NCI-H1092 (cell line): ENCODE data around the gene TGM3.
A peak's percentile ranks its signal among the peaks of the same experiment; 100 is the strongest.

Source experiments
- DNase-seq: peaks from one replicate; lab custom pipeline; 2025; lab: John Stamatoyannopoulos, UW

TGM3 gene

GRCh38 chr20:2305479-2305878 is 9.7 kb downstream of the TGM3 start:
- DNase-seq = no peak

- peak; percentile 53 for DNase-seq
Measured at GRCh38 chr20:2305946-2306345, 10.1 kb downstream of the TGM3 start.

- DNase-seq = no peak
Measured at GRCh38 chr20:2307136-2307535, 11.3 kb downstream of the TGM3 start.

GRCh38 chr20:2311329-2311728 is 15.5 kb downstream of the TGM3 start:
- no peak for DNase-seq

- DNase-seq = no peak
Measured at GRCh38 chr20:2312876-2313275, 17.1 kb downstream of the TGM3 start.

GRCh38 chr20:2313316-2313715 is 17.5 kb downstream of the TGM3 start:
- no peak for DNase-seq

DNA sequence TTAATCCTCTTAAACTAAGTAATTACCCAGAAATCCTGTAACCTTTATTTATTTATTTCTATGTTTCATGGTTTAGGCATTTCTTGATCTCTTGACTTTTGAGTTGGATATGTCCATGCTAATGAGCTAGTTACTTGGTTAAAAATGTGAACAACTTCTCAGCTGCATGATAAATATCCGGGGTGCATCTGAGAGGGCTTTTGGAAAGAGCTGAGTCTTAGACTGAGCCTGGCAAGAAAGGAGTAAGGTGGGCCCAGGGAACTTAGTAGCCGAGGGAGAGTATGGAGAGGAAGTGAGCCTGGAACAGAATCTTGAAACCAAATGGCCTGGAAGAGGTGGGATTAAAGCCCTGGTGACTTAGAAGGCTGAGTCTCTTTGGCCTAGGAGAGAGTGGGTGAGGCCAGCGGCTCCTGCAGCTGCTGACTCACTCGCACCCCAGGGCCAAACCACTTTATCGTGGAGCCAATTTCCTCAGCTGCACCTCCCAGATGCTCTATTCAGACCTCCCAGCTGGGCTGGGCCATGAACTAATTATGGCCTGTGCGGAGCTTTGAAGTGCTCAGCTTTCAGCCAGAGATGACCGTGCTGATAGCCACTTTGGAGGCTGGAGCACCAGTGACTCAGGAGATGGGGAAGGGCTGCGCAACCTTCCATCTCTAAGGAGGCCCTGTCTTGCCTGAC is 19.1 kb downstream of the TGM3 start:
- DNase-seq = peak; percentile 7

- no peak for DNase-seq
Measured at GRCh38 chr20:2315440-2315778, 19.6 kb downstream of the TGM3 start.

DNA sequence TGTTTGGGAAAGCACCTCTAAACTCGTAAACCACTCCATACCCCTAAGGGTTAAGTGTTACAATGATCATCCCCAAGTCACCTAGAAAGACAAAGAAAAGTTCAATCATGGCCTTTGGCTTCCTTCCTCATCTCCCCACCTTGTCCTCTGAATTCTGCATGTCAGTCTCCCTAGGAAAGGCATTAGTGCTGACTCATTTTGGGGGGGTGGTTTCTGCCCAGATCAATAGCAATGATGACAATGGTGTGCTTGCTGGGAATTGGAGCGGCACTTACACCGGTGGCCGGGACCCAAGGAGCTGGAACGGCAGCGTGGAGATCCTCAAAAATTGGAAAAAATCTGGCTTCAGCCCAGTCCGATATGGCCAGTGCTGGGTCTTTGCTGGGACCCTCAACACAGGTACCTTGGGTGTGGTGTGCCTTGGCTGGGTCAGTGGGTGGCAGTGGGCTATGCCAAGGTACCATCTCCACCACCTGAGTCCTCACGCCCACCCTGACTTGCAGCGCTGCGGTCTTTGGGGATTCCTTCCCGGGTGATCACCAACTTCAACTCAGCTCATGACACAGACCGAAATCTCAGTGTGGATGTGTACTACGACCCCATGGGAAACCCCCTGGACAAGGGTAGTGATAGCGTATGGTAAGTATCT is 21.2 kb downstream of the TGM3 start:
- no peak for DNase-seq

GRCh38 chr20:2320813-2321658 is 25.2 kb downstream of the TGM3 start:
- no peak for DNase-seq

DNA sequence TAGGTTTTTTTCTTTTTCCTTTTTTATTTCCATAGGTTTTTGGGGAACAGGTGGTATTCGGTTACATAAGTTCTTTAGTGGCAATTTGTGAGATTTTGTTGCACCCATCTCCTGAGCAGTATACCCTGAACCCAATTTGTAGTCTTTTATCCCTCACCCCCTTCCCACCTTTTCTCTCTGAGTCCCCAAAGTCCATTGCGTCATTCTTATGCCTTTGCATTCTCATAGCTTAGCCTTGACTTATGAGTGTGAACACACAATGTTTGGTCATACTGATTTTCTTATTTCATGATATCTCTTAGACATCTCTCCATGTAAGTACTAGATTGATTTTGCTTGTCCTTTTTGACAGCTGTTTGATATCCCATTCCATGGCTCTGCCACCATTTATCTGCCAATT is 27.2 kb downstream of the TGM3 start:
- no peak for DNase-seq

DNA sequence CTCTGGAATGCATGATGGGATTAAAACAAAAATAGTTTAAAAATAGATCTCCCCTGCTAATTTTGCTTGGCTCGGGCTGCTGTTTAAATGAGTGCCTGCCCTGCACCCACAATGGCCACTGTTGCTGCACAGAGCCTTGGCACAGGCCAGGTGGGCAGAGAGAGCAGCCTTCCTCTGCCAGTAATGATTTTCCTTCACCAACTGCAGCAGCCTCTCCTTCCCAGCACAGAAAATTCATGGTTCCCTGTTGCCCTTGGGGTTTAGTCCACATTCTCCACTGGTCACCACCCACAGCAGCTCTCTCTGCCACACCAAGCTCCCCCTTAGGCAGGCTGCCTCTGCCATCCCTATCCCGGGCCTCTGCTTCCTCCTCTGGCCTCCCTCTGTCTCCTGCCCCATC is 30.2 kb downstream of the TGM3 start:
- no peak for DNase-seq

DNA sequence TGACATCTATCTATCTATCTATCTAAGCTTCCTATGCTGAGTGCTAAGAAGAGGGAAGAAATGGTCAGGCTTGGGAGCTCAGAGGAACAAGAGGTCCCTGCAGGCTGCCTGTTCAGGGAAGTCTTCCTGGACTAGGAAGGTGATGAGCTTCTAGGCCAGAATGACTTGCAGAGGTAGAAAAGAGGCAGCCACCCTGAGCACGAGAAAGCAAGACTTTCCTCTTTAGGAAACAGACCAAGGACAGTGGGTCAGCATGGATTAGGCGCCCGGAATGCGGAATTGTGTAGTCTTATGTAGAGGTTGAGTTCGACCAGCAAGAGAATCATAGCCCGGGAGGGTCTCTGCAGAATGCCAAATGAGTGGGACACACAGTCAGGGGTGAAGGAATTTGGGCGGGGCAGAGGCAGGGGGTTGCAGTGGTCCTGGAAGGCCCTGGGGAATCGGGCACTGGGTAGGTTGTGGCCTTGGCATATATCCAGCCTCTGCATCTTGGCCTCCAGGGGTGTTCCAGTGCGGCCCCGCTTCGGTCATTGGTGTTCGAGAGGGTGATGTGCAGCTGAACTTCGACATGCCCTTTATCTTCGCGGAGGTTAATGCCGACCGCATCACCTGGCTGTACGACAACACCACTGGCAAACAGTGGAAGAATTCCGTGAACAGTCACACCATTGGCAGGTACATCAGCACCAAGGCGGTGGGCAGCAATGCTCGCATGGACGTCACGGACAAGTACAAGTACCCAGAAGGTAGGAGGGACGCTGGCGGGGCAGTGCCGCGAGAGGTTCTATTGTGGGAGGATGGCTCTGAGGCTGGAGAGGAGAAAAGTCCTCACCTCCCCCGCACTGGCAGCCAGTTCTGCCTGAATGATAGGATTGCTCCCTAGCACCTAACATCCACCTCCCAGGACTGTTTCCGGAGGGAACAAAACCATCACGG is 32.1 kb downstream of the TGM3 start:
- no peak for DNase-seq

DNA sequence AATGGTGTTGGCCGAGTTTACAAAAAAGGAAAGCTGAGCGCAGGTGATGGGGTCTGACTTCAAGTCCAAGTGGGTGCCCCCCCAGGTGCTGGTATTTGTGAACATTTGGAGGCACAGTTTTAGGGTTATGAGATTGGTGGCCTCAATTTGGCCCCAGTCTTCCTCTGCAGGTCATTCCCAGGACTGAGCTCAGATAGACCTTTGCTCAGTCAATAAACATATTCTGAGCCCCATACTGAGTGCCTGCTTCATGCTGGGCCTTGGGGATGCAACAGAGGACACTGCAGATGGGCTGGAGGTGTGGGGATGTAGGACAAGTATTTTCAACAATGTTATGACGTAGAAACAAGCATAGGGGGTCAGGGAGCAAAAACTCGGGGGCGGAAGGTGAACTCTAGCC is 33.5 kb downstream of the TGM3 start:
- no peak for DNase-seq

- DNase-seq = peak; percentile 25
Measured at GRCh38 chr20:2330090-2330695, 34.4 kb downstream of the TGM3 start.

GRCh38 chr20:2331106-2331505 is 35.3 kb downstream of the TGM3 start:
- no peak for DNase-seq

DNA sequence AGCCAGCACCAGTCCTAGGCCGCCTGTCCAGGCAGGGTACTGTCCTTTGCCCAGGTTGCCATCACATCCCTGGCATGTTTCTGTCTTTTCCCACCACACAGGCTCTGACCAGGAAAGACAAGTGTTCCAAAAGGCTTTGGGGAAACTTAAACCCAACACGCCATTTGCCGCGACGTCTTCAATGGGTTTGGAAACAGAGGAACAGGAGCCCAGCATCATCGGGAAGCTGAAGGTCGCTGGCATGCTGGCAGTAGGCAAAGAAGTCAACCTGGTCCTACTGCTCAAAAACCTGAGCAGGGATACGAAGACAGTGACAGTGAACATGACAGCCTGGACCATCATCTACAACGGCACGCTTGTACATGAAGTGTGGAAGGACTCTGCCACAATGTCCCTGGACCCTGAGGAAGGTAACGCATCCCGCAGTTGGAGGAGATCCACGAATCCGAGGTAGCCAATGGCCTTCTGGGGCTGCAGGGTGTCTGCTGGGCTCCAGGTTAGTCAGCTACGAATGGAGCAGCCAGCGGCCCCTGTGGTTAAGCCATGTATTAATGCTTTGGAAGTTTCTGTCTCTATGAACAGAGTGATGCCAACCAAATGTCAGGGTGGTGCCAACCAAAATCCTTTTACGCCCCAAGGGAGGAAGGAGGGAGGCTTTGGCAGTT is 36.2 kb downstream of the TGM3 start:
- DNase-seq = no peak

DNA sequence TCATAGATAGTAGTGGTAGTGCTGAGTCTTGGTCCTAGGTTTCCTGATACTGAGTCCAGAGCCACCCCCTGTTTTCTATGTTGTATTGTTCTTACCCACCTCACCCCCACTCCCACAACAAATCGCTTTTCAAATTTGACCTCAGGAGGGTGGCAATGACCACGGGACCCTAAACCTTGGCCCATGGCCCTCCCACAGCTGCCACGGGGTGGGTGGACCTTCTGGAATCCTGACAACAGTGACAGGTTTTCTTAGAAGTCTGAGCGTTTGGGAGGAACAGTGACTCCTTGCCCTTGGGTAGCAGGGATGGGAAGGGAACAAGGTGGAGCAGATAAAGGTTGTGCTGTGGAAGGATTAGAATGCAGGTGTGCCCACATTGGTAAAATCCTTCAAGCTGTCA is 36.9 kb downstream of the TGM3 start:
- no peak for DNase-seq

- DNase-seq = no peak
Measured at GRCh38 chr20:2333821-2334220, 38.0 kb downstream of the TGM3 start.

- no peak for DNase-seq
Measured at GRCh38 chr20:2335096-2335870, 39.5 kb downstream of the TGM3 start.
